Fibroblast of the conjunctiva (primary cell): Measurements from ENCODE around the gene PLPP7.

Experiments
- DNase-seq: peaks from one replicate; pipeline ENCODE4 v3.0.0-alpha.2; 2010; ENCODE audit warnings: low read depth

The PLPP7 gene

DNA sequence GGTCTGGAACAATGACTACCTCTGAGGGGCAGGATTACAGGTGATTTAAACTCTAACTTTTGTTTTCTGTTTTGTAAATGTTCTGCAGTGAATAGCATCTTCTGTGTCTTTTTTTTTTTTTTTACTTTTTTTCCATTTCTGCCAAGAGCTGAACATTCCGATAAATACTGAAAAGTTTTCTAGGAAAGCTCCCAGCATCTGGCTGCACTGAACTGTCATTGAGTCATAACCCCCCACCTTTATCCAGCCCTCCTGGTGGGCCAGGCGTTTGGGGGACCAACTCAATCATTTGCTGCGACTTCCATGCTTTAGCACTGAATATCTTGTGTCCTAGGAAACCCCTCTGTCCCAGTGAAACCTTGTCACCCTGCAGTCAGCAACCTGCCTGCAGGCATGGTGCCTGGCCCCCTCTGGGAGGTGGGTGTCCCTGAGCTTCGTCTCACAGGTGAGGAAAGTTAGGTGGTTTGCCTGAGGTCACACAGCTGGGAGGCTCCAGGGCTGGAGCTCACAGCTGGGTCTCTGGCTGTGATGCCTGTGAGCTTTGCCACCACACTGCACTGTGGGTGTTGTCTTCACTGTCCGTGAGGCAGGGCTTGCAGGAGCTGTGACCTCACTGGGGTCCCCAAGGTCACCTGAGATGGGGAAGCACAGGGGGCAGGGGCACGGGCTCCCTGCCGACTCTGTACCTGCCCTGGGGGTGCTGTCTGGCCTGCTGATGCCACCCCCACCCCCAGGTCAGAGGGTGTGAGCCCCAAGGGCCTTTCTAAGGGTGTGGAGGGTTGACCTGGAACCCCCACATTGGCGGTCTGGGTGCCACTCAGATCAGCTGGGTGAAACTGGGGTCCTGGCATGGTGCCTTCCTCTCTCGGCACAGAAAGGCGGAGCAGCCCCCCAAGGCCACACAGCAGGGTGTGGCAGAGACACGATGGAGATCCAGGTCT is 14.1 kb downstream of the PLPP7 start:
- no peak for DNase-seq

- no peak for DNase-seq
These were observed 15.3 kb downstream of the PLPP7 start for GRCh38 chr9:131304676-131305355.

GRCh38 chr9:131306397-131307004 is 17.0 kb downstream of the PLPP7 start:
- DNase-seq = no peak

- DNase-seq = no peak
These were observed 18.5 kb downstream of the PLPP7 start for GRCh38 chr9:131307974-131308373.

- DNase-seq = no peak
These were observed 18.9 kb downstream of the PLPP7 start for GRCh38 chr9:131308452-131308851.

GRCh38 chr9:131308906-131309529 is 19.5 kb downstream of the PLPP7 start:
- no peak for DNase-seq

- DNase-seq = no peak
These were observed 20.2 kb downstream of the PLPP7 start for GRCh38 chr9:131309530-131310276.

DNA sequence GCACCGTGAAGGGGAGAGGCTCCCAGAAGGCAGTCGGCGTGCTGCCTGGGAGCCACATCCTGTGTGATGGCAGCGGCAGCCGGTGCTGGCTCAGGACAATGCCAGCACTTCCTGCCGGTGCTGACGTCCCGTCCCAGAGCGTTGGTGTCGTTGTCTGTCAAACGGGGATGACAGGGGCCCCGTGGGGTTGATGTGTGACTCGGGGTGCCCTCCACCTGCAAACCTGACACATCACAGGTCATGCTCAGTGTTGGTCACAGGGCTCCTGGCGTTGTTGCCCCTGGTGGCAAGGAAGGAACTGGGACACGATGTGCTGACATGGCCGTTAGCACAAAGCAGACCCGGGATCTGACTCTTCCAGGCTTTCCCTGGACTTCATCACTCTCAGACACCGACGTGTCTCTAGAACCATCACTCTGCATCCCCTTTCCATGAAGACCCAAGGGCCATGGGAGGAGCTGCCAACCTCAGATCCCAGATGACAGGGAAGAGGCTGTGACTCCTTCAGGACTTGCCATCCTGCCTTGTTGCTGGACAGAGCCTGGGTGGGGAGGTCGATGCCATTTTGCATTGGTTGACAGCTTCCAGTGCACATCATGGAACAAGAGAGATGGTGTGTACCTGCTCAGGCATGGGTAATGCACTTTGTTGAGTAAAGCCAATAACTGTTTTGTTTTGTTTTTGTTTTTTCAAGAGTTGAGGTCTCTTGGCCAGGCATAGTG is 21.5 kb downstream of the PLPP7 start:
- DNase-seq = no peak

DNA sequence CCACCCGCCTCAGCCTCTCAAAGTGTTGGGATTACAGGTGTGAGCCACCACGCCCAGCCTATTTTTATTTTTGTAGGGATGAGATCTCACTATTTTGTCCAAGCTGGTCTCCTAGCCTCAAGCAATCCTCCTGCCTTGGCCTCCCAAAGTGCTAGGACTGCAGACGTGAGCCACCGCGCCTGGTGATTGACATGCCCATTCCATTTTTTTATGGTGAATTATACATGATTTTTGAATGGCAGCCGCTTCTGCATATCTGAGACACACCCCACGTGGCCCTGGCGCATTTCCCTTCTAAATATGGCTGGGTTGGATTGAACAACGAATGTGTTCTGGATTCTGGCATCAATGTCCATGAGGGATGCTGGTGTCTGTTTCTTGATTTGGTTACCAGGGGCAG is 22.7 kb downstream of the PLPP7 start:
- no peak for DNase-seq

- no peak for DNase-seq
These were observed 23.6 kb downstream of the PLPP7 start for GRCh38 chr9:131312822-131313770.

- DNase-seq = no peak
These were observed 28.9 kb downstream of the PLPP7 start for GRCh38 chr9:131318231-131319085.

GRCh38 chr9:131319486-131319885 is 30.0 kb downstream of the PLPP7 start:
- no peak for DNase-seq

DNA sequence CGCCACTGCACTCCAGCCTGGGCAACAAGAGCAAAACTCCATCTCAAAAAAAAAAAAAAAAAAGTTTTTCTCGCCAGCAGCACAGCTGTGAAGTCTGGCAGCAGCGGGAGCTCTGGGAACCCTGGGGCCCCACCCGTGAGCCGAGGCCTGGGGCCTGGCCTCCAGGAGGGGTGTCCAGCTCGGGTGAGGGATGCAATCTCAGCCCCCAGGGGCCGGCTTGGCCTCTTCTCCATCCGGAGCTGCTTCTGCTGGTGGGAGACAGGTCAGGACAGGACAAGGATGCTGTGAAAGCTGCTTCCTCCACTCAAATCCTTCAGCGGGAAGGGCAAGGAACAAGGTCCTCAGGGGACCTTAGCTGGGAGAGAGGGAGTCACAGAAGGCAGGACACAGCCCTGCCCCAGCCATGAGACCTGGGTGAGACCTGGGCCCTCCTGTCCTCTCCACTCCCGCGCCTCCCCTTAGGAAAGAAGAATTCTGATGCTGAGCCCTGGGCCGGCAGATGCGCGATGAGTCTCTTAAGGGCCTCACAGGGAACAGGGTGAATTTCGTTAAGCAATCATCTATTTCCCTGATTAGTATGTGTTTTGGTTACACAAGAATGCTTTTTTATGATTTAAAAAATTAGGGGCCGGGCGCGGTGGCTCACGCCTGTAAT is 30.6 kb downstream of the PLPP7 start:
- no peak for DNase-seq

DNA sequence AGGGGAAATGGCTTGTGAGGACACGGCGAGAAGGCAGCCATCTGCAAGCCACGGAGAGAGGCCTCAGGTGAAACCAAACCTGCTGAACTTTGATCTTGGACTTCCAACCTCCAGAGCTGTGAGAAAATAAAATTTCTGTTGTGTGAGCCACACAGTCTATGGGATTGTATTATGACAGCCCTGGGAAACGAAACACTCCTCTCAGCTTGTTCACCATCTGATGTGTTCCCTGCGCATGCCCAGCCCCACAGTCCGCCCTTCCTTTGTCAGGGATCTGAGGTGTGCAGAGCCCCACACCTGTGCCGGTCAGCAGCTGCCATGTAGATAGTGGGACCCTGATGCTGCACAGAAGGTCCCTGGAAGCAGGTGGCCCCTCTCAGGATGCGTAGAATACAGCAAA is 34.1 kb downstream of the PLPP7 start:
- no peak for DNase-seq

DNA sequence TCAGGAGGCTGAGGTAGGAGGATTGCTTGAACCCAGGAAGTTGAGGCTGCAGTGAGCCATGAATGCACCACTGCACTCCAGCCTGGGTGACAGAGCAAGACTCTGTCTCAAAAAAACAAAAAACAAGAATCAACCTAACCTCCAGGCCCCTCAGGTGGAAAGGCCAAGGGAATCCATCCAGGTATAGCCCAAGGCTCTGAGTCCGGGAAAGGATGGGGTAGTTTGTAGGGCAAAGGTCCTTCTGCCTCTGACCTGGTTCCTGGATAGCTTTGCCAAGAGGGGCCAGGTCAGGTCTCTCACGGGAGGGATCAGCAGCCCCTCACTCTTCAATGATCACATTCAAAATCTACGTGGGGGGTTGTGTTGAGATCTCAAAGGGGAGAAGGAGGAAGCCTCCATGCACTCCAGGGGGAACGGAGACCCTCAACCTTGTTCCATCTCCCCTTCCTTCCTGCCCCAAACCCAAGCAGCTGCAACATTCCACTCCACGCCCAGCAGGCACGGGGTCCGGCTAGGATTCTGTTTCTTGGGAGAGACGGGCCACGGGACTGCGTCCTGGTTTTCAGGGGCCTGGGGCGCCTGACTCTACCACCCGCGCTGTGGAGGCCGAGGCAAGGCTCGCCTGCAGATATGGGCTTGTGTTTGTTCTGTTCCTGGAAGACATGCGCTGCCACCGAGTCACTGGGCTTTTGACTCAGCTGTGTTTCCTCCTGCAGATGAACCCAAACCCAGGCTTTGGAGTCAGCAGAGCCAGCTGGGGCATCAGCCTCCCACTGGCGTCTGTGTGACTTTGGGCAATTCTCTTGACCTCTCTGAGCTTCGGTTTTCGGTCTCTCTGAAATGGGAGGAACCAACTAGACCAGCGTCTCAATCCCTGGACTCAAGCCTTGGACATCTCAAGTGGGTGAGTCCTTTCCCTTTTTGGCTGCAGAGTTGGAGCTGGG is 35.5 kb downstream of the PLPP7 start:
- no peak for DNase-seq

DNA sequence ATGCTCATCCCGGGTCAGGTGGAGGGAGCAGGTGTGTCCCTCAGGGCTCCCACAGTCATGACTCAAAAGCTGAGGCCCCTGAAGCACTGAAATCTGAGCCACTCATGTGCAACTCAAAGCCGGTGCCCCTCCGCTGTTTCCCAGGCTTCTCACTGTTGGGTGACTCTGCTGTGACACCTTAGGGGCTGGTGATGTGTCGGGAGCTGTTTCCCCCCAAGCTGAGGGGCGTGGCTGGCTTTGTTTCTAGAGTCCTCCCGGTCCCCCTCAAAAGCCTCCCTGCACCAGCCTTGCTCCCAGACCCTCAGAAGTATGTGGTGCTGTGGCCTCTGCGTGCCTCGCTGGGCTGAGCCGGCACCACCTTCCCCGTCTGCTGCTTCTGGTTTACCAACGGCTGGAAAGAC is 39.7 kb downstream of the PLPP7 start:
- DNase-seq = no peak
